Measurements from ENCODE around the gene OPTC.

- no peak for TF ChIP-seq GATA2 (IDR thresholded peaks at IDR 0.05; ENCODE audit: low read depth, low read length)
- TF ChIP-seq GATA3 (IDR thresholded peaks at IDR 0.05; ENCODE audit: low read depth, low read length), result no peak
These were observed 51.2 kb downstream of the OPTC start for GRCh38 chr1:203544978-203545816.
